ENCODE data around the gene MAPRE3. TPM values are rescaled to one million over a fixed set of nuclear protein-coding genes. Genes with fewer than 3 reads are reported as not detected.
"Not testable (repeated sequence)": the region's sequence is repeated elsewhere in the genome, so short reads cannot be mapped to it uniquely, and the experiment has no call there.

The MAPRE3 gene
- 10 to 100 TPM; 27.4 to 55.2 (median 42.3) TPM for total RNA-seq
- 10 to 100 TPM; 28.7 to 65.0 TPM for polyA plus RNA-seq
- long read RNA-seq, donor 1, transcript MAPRE3-203 (7 exons, 1,801 nt): minor isoform, 5 of 52 reads
- long read RNA-seq, donor 1, transcript MAPRE3-201 (7 exons, 1,892 nt): major isoform, 33 of 52 reads
- long read RNA-seq, donor 1, partial matches to known transcripts: 7 of 52 reads
- long read RNA-seq, donor 1, other reads (novel, unspliced or antisense): 7 of 52 reads
- long read RNA-seq, donor 2, transcript MAPRE3-201 (7 exons, 1,892 nt): major isoform, 82 of 107 reads
- long read RNA-seq, donor 2, transcript MAPRE3-203 (7 exons, 1,801 nt): minor isoform, 17 of 107 reads
- long read RNA-seq, donor 2, partial matches to known transcripts: 7 of 107 reads
- long read RNA-seq, donor 2, other reads (novel, unspliced or antisense): 1 of 107 reads
- long read RNA-seq, donor 3, transcript MAPRE3-201 (7 exons, 1,892 nt): major isoform, 32 of 56 reads
- long read RNA-seq, donor 3, transcript MAPRE3-203 (7 exons, 1,801 nt): minor isoform, 8 of 56 reads
- long read RNA-seq, donor 3, partial matches to known transcripts: 4 of 56 reads
- long read RNA-seq, donor 3, other reads (novel, unspliced or antisense): 12 of 56 reads

DNA sequence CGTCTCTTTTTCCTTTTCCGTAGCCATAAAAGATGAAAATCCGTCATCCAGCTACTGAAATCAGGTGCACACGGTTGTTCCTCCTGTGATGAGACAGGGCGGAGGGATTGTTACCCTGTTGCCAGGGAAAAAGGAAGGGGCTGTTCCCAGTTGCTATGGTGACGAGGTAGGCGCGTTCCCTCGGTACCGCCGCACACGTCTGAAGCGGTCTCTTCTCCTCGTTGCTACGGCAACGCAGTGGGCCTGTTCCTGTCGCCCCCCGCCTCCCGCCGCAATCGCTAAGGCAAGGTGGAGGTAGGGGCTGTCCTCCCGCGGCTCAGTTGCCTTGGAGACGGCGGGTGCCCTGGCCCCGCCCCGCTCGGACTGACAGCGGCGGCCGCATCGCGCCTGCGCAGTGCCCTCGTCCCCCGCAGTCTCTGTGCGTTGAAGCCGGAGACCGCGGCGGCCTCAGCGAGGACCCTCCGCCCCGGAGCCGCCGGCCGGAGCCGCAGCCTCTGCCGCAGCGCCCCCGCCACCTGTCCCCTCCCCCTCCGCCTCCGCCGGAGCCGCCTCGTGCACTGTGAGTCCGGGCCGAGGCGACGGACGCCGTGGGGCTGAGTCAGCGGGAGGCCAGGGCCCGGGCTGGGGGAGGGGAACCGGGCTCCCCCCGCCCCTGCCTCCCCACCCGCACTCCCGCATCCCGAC lies at the start of gene MAPRE3:
MAPRE3 (plus strand) TSS at position 394 of the 684 bp plus-strand sequence. CDS start 51,582 bp downstream, outside the sequence.
- H3K36me3 ChIP-seq: no peaks in the 10 kb centered on the region
- peaks cover 0 to 33% (median 22%) of the 10 kb centered on the region in 12 donors for H3K4me1 ChIP-seq
- no peaks in the 10 kb centered on the region for H3K27me3 ChIP-seq
- peak within 1 kb of the TSS in 11 of 12 donors; percentile 58 to 86 (median 72) for H3K27ac ChIP-seq
- no peaks in the 10 kb centered on the region for H3K9me3 ChIP-seq
- peak within 1 kb of the TSS; percentile 64 to 96 (median 84) for H3K4me3 ChIP-seq
- peak; percentile 76 to 97 (median 93) for ATAC-seq
- DNase-seq: peak; percentile 79 to 93 (median 84)
- intact Hi-C loops (cut with DNase I): loop anchor here in 1 of 10 donors (1.0 kb wide), 1 partner anchor 80 kb away; no protein-coding TSS in a partner anchor
- 0 to 1% (median 0%) methylated on average over 38 to 69 of the region's 69 CpGs for whole genome bisulfite sequencing, 4 donors
- TF ChIP-seq, protein P1, sequence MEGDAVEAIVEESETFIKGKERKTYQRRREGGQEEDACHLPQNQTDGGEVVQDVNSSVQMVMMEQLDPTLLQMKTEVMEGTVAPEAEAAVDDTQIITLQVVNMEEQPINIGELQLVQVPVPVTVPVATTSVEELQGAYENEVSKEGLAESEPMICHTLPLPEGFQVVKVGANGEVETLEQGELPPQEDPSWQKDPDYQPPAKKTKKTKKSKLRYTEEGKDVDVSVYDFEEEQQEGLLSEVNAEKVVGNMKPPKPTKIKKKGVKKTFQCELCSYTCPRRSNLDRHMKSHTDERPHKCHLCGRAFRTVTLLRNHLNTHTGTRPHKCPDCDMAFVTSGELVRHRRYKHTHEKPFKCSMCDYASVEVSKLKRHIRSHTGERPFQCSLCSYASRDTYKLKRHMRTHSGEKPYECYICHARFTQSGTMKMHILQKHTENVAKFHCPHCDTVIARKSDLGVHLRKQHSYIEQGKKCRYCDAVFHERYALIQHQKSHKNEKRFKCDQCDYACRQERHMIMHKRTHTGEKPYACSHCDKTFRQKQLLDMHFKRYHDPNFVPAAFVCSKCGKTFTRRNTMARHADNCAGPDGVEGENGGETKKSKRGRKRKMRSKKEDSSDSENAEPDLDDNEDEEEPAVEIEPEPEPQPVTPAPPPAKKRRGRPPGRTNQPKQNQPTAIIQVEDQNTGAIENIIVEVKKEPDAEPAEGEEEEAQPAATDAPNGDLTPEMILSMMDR (IDR thresholded peaks at IDR 0.05): no peak
- peak in 1 of 2 donors; percentile 34 for TF ChIP-seq POLR2A (IDR thresholded peaks at IDR 0.05)

DNA sequence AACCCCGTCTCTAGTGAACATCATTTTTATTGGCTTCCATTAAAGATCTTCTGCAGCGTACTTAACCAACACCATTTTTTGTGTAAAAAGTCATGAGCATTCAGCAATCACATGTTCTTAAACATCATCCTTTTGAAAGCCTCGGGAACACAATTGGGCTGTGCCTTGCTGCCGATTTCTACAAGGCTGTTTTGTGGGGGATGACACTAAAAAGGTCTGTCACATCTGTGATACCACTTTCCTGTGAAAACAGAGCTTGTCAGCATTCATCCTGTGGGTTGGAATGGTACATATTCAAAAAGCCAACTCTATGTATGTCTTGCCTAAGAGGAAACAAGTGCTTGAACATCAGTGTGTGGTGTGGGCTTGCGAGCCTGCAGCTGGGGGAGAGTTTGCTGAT lies 49.1 kb upstream of the MAPRE3 start:
- no peak for ATAC-seq
- no peak for DNase-seq
- no peak overlapping the region for H3K4me3 ChIP-seq
- H3K27ac ChIP-seq: no peak overlapping the region
- H3K9me3 ChIP-seq: no peaks in the 10 kb centered on the region
- H3K27me3 ChIP-seq: peaks cover 0 to 9% (median 0%) of the 10 kb centered on the region in 9 donors
- intact Hi-C loops (cut with DNase I): loop anchor here in 5 of 10 donors (5.0 kb wide), 1 partner anchor 74 kb away; the partner anchor contains the start of gene DPYSL5 (in 5 of the 5)
- TF ChIP-seq, protein P1 (IDR thresholded peaks at IDR 0.05): no peak
- H3K36me3 ChIP-seq: no peaks in the 10 kb centered on the region
- 86 to 97% (median 88%) methylated on average over 5 of the region's 5 CpGs for WGBS, 4 donors
- H3K4me1 ChIP-seq: peaks cover 0 to 6% (median 0%) of the 10 kb centered on the region in 12 donors

DNA sequence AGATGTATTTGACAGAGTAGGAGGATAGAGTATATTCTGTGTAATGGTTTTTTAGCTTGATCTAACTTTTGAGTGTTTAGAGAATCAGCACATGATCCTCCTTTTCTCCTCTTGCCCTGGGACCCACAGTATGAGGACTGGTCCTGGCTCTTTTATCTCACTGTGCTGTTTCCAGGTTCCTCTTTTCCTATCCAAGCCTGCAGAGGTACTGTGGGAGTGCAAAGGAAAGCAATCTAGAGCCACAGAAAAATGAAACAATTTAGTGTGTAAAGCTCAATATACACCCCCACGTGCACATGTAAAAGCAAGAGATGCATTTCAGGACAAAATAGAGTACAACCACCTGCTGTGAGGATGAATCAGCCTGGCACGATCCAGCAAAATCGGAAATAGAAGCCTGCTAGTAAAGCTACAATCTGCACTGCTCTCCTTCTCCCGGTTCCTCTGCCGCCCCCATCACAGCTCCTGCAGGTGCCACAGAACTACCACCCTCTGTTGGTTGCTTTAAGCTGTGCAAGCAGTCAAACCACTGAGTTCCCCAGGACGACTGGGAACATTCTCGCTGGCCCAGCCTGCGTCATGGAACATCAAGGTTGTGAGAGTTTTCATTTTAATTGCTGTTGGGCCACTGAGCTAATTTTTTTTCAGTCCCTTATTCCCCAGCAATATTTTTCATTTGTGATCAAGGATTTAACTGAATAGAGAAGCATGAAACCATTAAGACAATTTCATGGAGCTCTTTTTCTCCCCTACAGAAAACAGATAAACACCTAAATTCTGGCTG lies 47.8 kb upstream of the MAPRE3 start:
- Histone ChIP-seq H3K4me1 (peaks cover 0 to 6% (median 0%) of the 10 kb centered on the region in 12 donors), H3K27me3 (peaks cover 0 to 7% (median 0%) of the 10 kb centered on the region in 9 donors), H3K36me3 (no peaks in the 10 kb centered on the region), H3K9me3 (no peaks in the 10 kb centered on the region), H3K27ac (no peak overlapping the region), H3K4me3 (no peak overlapping the region)
- ATAC-seq (peak; percentile 73 to 91 (median 88)), DNase-seq (peak in 4 of 5 donors; percentile 38 to 62 (median 46))
- 12 to 14% (median 13%) methylated on average over 8 of the region's 8 CpGs for WGBS, 4 donors
- TF ChIP-seq POLR2A (IDR thresholded peaks at IDR 0.05): no peak
- TF ChIP-seq, protein P1 (IDR thresholded peaks at IDR 0.05): peak; percentile 30 to 69 (median 50)
- intact Hi-C loops (cut with DNase I): loop anchor here in 8 of 10 donors (2.0 to 5.0 kb wide), 2 partner anchors 75 to 76 kb away; partner anchors contain the start of gene DPYSL5 (in 5 of the 8)

DNA sequence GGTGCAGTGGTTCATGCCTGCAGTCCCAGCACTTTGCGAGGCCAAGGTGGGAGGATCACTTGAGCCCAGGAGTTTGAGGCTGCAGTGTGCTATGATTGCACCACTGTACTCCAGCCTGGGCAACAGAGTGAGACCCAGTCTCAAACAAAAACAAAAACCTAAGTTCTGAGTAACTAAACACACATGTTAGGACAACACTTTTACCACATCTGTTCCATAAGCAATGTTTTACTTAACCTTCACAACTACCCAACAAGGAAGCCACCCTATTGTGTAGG lies 47.3 kb upstream of the MAPRE3 start:
- intact Hi-C loops (cut with DNase I): loop anchor here in 8 of 10 donors (2.0 to 5.0 kb wide), 2 partner anchors 76 kb away; partner anchors contain the start of gene DPYSL5 (in 5 of the 8)
- H3K36me3 ChIP-seq, H3K4me3 ChIP-seq, DNase-seq, H3K9me3 ChIP-seq, H3K27ac ChIP-seq, H3K27me3 ChIP-seq, ATAC-seq, H3K4me1 ChIP-seq: not testable (repeated sequence)
- WGBS, 4 donors: 79 to 91% (median 83%) methylated on average over 1 of the region's 1 CpG
